Renal cortex interstitium (tissue), 11 donors: ENCODE measurements around the gene STUM. TPM values are rescaled to one million over a fixed set of nuclear protein-coding genes. Genes with fewer than 3 reads are reported as not detected.

Source experiments
- DNase-seq, 11 donors: peaks; one replicate each; pipeline ENCODE4 v3.0.0-alpha.2; 2013; ENCODE audit warnings: low read depth in 9 of 11, low spot score in 4 of 11; ENCODE audit errors: extremely low read depth in 1 of 11
- polyA plus RNA-seq, 3 donors: library from polyadenylated mRNA; unstranded; fragments of 120-200 nt; gene quantifications; one replicate each; pipeline ENCODE4 v1.2.1, GENCODE V29; 2013; ENCODE audit not compliant: insufficient read length in 3 of 3

Gene STUM
- polyA plus RNA-seq, 3 donors: 1.1 to 2.6 (median 1.5) TPM

DNA sequence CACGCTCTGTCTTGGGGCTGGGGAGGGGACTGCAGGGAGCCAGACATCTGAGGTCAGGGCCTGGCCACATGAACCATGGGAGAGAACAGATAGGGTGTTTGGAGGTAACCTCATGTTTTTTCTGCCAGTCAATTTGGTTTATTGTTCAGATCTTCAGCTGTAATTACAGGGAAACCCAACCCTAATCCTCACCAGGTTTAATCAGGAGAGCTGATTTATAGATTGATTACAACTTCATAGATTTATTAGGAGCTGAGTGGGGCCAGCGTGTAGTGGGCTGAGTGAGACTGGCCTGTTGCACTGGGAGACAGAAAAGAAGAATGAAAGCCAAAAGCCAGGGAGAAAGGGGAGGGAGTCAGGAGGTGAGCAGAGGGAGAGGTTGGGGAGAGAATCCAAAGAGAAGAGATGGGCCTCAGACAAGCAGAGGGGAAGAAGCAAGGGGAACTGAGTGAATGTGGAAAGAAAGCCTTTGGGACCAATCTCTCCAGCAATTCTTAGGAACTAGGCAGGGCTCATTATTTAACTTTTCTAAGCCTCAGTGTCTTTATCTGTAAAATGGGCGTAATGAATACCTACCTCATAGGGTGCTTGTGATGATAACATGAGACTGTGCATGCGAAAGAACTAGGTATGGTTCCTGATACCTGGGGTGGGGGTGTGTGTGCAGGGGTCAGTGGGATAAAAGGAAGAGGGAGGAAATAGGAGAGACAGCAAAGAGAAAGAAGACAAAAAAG, 17.0 kb upstream of the STUM start:
- no peak for DNase-seq

DNA sequence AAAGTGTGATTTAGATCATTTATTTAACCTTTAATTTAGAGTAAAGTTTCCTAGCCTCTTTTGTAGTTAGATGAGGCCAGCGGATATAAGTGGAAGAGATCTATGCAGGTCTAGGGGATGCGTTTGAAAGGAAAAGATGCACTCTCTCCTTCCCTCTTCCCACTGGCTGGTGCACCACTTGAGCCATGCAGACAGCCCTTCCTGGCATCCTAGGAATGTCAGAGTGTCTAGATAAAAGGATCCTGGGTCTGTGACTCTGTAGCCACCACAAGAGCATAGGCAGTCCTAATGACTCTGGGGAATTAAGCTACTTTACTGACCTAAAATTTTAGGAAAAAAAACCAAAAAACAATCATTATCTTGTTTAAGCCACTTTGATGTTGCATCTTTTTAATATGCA, 16.0 kb upstream of the STUM start:
- DNase-seq: no peak

GRCh38 chr1:226533220-226533619, 15.3 kb upstream of the STUM start:
- DNase-seq: no peak

DNA sequence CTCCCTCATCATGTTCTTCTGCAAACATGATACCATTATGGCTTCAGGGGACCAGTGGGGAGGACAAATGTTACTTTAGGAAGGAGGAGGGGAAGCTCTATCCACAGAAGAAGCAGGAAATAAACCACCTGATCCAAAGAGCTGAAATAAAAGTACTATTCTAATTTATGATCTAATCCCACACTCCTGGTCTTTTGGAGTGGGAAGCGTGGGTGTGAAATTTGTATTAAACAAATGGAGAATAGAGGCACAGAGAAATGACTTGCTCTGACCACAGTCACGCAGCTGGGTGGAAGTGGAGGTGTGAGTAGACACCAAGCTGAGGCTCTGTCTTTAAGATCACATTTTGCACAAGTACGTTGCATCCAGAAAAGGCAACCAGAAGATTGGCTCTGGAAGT, 14.5 kb upstream of the STUM start:
- no peak for DNase-seq

DNA sequence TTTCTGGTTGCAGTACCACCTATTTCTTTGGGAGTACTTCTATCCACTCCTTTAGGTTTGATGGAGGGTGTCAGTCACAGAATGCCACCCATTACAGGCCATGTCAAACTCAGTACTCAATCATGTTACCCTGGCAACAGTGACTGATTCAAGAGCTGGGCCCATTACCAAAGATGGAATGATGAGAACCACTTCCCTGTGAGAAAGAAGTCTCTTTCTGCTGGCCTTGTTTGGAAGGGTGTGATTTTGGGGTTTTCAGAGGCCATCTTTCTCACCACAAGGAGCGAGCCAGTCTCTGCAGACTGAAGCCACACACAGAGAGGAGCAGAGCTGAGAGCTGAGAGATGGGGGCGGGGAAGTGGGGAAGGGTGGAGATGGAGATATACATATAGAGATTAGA, 13.9 kb upstream of the STUM start:
- DNase-seq: no peak

DNA sequence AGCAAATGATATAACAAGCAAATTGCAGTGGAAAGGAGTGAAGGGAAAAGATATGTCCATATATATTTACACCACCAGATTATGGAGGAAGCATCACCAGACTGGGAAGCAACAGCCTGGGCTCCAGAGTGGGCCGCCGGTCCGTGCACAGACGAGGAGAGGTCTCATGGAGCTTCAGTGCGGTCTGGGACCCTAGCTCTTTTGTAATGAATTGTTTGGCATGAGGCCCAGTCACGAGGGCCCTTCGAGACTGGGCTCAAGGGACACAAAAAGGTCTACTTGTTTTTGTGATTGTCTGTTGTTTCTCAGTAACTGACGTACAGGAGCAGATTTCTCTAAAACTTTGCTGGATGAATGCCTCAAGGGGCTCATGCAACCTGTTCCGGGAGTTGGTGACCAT, 12.9 kb upstream of the STUM start:
- no peak for DNase-seq

- DNase-seq: no peak
Observed at GRCh38 chr1:226541231-226541630, 7.3 kb upstream of the STUM start.

DNA sequence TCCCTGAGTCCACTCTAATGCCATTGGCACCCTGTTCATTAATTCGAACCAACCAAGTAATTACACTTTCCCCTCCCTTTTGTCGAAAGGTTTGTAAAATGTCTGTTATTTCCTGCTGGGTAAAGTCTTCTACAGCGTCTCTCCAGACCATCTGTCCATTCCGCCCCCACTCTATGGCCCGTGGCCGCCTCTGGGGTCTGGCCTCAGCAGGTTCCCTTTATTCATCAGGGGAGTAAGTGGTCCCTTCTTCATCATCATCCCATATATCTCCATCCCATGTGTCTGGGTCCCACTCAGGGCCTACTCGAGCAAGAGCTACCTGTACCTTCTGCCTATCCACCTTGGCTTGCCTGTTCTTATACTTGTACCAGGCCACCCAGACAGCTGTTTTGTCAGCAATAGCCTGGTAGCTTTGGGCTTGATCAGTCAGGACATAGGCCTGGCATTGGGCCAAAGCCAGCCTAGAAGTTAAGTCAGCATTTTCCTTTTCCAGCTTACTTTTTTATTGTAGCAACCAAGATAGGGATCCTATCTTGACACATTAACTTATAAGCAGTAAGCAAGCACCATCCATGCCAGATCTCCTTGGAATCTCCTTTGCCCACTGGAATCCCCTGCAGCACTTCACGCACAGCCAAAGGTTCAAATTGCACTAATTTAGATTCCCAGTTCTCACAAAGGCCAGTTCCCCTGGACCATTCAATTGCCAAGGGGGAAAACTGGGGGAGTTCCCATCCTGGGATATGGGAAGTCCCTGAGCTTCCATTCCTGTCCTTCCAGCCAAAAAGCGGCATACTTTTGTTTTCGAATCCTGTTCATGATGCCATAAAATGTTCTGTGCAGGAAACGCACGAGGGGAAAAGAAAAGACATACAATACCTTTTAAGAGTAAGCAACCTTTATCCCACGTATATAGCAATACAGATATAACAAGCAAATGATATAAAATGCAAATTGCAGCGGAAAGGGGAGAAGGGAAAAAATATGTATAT, 6.6 kb upstream of the STUM start:
- no peak for DNase-seq

DNA sequence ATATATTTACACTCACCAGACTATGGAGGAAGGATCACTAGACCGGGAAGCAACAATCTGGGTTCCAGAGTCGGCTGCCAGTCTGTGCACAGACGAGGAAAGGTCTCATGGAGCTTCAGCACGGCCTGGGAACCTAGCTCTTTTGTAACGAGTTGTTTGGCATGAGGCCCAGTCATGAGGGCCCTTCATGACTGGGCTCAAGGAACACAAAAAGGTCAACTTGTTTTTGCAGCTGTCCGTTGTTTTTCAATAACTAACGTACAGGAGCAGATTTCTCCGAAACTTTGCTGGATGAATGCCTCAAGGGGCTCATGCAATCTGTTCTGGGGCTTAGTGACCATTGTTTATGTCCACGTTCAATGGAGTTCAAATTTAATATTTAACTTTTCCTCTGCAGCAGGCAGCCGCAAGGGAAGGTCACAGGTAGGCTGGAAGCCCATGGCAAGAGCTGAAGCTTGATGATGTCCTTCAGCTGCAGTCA, 5.9 kb upstream of the STUM start:
- DNase-seq: no peak

DNA sequence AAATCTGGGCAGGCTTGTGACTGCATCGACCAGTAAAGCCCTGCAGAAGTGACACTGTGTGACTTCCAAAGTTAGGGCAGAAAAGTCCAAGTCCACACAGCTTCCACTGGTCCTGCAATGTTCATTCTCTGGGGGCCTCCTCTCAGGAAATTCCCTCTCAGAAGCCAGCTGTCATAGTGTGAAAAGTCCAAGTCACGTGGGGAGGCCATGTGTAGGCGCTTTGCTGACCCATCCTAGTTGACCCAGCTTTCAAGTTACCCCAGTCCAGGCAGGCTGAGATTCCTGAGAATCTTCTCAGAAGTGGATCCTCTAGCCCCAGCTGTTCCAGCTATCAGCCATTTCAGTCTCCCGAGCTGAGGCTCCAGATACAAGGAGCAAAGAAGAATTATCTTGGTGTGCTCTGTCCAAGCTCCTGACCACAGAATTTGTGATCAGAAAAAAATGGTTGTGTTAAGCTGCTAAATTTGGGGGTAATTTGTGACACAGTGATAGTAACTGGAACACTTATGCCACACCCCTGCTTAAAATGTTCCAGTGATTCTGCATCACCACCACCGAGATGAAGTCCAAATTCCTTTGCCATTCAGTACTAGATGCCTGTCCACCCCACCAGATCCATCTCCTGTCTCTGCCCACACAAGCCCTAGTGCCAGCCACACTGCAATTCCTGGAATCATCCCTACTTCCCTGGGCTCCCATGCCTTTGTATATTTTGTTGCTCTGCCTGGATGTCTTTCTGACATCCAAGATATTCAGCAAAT, 2.5 kb upstream of the STUM start:
- no peak for DNase-seq

GRCh38 chr1:226546926-226547325, 1.6 kb upstream of the STUM start:
- DNase-seq: no peak

DNA sequence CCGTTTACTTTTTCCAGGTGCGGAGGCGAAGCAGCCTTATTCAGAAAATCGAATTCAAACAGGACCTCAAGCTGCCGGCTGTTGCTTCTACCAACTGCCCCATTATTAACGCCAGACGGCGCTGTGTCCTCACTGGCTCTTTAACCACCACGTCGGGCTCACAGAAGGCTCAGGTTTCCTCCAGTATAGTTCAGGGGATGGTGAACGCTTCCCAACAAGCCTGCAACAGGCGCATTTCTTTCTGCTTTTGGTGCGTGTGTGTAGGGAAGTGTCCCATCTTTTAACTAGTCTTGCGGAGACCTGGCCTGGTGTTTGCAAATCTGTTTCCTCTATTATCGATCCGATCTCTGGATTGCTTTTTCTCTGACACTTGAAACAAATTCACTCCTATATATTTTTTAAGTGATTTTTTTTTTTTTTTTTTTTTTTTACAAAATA, 791 bp upstream of the STUM start:
- DNase-seq: peak; percentile 76 to 91 (median 84)

DNA sequence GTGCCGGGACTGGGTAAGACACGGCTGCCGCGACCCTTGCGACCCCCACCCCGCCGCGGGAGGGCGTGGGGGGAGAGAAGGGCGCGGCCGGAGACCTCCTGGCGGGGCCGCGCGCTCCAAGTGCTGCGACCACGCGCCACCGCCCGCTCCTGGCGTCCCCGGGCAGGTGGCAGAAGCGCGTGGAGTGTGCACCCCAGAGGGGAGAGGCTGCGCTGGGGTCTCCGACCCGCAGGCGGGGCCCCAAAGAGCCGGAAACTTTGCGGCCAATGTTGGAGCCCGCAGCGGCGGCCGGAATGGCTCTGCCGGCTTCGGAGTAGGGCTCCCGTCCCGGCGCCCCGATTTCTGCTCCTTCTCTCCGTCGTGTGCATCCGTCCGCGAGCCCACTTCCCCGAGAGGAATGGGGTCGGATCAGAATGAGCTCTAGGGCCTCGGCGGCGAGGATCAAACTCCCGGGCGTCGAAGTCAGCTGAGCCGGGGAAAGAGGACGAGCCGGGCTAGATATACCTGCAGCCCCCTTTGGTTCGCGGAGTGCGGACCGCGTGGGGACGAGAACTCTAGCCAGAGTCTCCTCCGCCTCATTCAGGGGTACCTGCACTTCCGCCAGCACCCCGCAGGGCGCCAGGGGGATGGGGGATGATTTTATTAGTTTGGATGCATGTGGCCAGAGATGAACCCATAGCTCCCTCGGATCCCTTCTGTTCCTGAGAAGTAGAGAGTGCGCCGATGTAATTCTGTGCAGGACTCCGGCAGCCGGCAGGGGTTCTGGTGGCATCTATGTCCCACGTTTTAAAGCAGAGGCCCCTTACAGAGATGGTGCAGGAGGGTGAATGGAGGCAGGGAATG, 751 bp downstream of the STUM start:
- no peak for DNase-seq

- no peak for DNase-seq
Observed at GRCh38 chr1:226549937-226550671, 1.5 kb downstream of the STUM start.

DNA sequence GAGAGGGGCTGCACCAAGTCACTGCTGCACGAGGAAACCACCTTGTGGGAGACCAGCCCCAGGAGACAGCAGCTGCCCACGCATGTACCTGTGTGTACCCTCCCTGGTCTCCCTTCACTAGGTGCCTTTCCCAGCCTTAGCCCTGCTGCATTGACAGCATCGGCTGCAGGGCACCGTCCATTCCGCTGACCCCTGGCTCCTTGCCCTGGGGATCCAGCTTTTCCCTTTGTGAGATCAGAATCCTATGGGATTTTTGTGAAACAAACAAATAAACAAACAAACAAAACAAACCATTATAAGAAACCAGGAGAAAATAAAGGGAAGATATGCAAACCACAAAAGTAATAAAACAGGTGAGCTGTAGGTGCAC, 2.1 kb downstream of the STUM start:
- DNase-seq: no peak

- no peak for DNase-seq
Observed at GRCh38 chr1:226551299-226551698, 2.7 kb downstream of the STUM start.

- no peak for DNase-seq
Observed at GRCh38 chr1:226552061-226552460, 3.5 kb downstream of the STUM start.
